WTC11 (cell line): ENCODE measurements around the gene TACC2. TPM values are rescaled to one million over a fixed set of nuclear protein-coding genes. Genes with fewer than 3 reads are reported as not detected.

Experiments used
- ATAC-seq: fragments of 200-7000 bp; cut with Tn5 transposase; 2 replicates; pipeline ENCODE4 v1.10.0; 2021; ENCODE audit warnings: mild to moderate bottlenecking, moderate library complexity
- CTCF ChIA-PET: fragments of 300-600 bp; sonication (Branson Sonifier 250); formaldehyde crosslinking; loops from one replicate; lab custom pipeline; 2021; ENCODE audit warnings: antibody characterized with exemption; lab: Charles Lee
- POLR2A ChIA-PET: fragments of 350-600 bp; sonication (Branson Sonifier 250); formaldehyde crosslinking; loops from one replicate; lab custom pipeline; 2021; ENCODE audit warnings: antibody characterized with exemption; lab: Charles Lee
- DNase-seq: peaks from one replicate; pipeline ENCODE4 v3.0.0; 2021; ENCODE audit warnings: low spot score
- H3K27ac Mint-ChIP-seq: 2 replicates; pipeline ENCODE4 v1.8.0; 2021; ENCODE audit warnings: mixed read lengths
- H3K27me3 Mint-ChIP-seq: 2 replicates; pipeline ENCODE4 v1.8.0; 2021; ENCODE audit warnings: low read depth, mild to moderate bottlenecking, moderate library complexity, mixed read lengths
- H3K36me3 Mint-ChIP-seq: 2 replicates; pipeline ENCODE4 v1.8.0; 2021; ENCODE audit warnings: mixed read lengths
- H3K4me1 Mint-ChIP-seq: 2 replicates; pipeline ENCODE4 v1.8.0; 2022; ENCODE audit warnings: mixed read lengths
- H3K4me3 Mint-ChIP-seq: 2 replicates; pipeline ENCODE4 v1.8.0; 2021; ENCODE audit warnings: mild to moderate bottlenecking, moderate library complexity, mixed read lengths
- H3K9me3 Mint-ChIP-seq: 2 replicates; pipeline ENCODE4 v1.8.0; 2021; ENCODE audit warnings: mixed read lengths
- AR ChIP-seq: fragments of 250-450 bp; sonication (Bioruptor Pico); IDR thresholded peaks from 2 replicates; pipeline ENCODE4 v1.9.0; 2021; ENCODE audit warnings: mild to moderate bottlenecking
- CTCF ChIP-seq: fragments of 200-600 bp; IDR thresholded peaks from 2 replicates; pipeline ENCODE4 v1.8.0; 2022; ENCODE audit warnings: antibody characterized with exemption
- E2F4 ChIP-seq: sonication (generic); formaldehyde crosslinking; IDR thresholded peaks from 2 replicates; pipeline ENCODE4 v1.8.1; 2022; ENCODE audit warnings: low read depth, mild to moderate bottlenecking, moderate library complexity, missing genetic modification reagents, borderline replicate concordance
- E2F5 ChIP-seq: sonication (generic); formaldehyde crosslinking; IDR thresholded peaks from 2 replicates; pipeline ENCODE4 v1.8.1; 2022; ENCODE audit warnings: mild to moderate bottlenecking, moderate library complexity, missing genetic modification reagents
- ETV6 ChIP-seq: sonication (generic); formaldehyde crosslinking; IDR thresholded peaks from 2 replicates; pipeline ENCODE4 v1.8.1; 2022; ENCODE audit warnings: mild to moderate bottlenecking, missing genetic modification reagents
- FOXK1 ChIP-seq: sonication (generic); formaldehyde crosslinking; IDR thresholded peaks from 2 replicates; pipeline ENCODE4 v1.8.0; 2022; ENCODE audit warnings: mild to moderate bottlenecking, moderate library complexity, missing genetic modification reagents
- GTF2I ChIP-seq: fragments of 250-450 bp; sonication (Bioruptor Pico); conservative IDR thresholded peaks from 2 replicates; pipeline ENCODE4 v1.4.0; 2021; ENCODE audit warnings: mild to moderate bottlenecking
- RELA ChIP-seq: sonication (generic); formaldehyde crosslinking; IDR thresholded peaks from 2 replicates; pipeline ENCODE4 v1.8.1; 2022; ENCODE audit warnings: missing genetic modification reagents, mild to moderate bottlenecking, borderline replicate concordance
- SOX15 ChIP-seq: fragments of 250-450 bp; sonication (Bioruptor Pico); IDR thresholded peaks from 2 replicates; pipeline ENCODE4 v1.9.0; 2021; ENCODE audit warnings: mild to moderate bottlenecking
- STAT6 ChIP-seq: sonication (generic); formaldehyde crosslinking; conservative IDR thresholded peaks from 2 replicates; pipeline ENCODE4 v1.8.1; 2023; ENCODE audit warnings: mild to moderate bottlenecking, low read depth, missing genetic modification reagents, moderate library complexity
- USF1 ChIP-seq: sonication (generic); formaldehyde crosslinking; IDR thresholded peaks from 2 replicates; pipeline ENCODE4 v1.8.0; 2022; ENCODE audit warnings: mild to moderate bottlenecking, missing genetic modification reagents
- ZNF121 ChIP-seq: sonication (generic); formaldehyde crosslinking; IDR thresholded peaks from 2 replicates; pipeline ENCODE4 v1.8.0; 2023; ENCODE audit warnings: missing genetic modification reagents
- ZNF232 ChIP-seq: sonication (generic); formaldehyde crosslinking; IDR thresholded peaks from 2 replicates; pipeline ENCODE4 v1.8.0; 2022; ENCODE audit warnings: mild to moderate bottlenecking, missing genetic modification reagents
- ZNF423 ChIP-seq: fragments of 250-450 bp; sonication (Bioruptor Pico); IDR thresholded peaks from 2 replicates; pipeline ENCODE4 v2.1.2; 2022; ENCODE audit warnings: mild to moderate bottlenecking, moderate library complexity
- ZNF512 ChIP-seq: sonication (generic); formaldehyde crosslinking; IDR thresholded peaks from 2 replicates; pipeline ENCODE4 v1.8.1; 2022; ENCODE audit warnings: missing genetic modification reagents, borderline replicate concordance
- total RNA-seq: library from RNA; stranded (reverse); gene quantifications from 3 replicates; pipeline ENCODE4 v1.2.3, GENCODE V29; 2021

The TACC2 gene
- total RNA-seq, 1 experiment from 2014 or later = 28.9 TPM

GRCh38 chr10:122267849-122268737 lies 279.1 kb downstream of the TACC2 start:
- Mint-ChIP-seq H3K27me3 (no peaks in the 10 kb centered on the region; the same call in 1 of the 2 replicates), H3K4me1 (peaks cover 5% of the 10 kb centered on the region)
- TF ChIP-seq E2F4 (CRISPR knock-in tag) (no peak), E2F5 (CRISPR knock-in tag) (no peak), ETV6 (CRISPR knock-in tag) (0 out of 2 replicates have a peak, but pooled peaks have one; percentile 44), AR (no peak), ZNF121 (CRISPR knock-in tag) (no peak), CTCF (peak; percentile 87), ZNF423 (CRISPR knock-in tag) (no peak), USF1 (CRISPR knock-in tag) (no peak), ZNF232 (CRISPR knock-in tag) (no peak), RELA (CRISPR knock-in tag) (no peak)
- TF ChIP-seq, all 79 proteins: peak for 2
- DNase-seq = peak; percentile 80
- Mint-ChIP-seq H3K36me3 (peaks cover 9% of the 10 kb centered on the region), H3K4me3 (no peak overlapping the region), H3K27ac (no peak overlapping the region), H3K9me3 (peaks cover 6% of the 10 kb centered on the region)
- ChIA-PET POLR2A (interaction anchor here (0.6 kb wide), 1 partner anchor 223 kb away, joined by 4 read pairs; no protein-coding TSS in a partner anchor), CTCF (interaction anchor here (0.5 to 5.5 kb wide), 38 partner anchors 9 to 323 kb away, joined by 3 to 66 read pairs (median 4); no protein-coding TSS in a partner anchor)
- peak; percentile 96 for ATAC-seq

GRCh38 chr10:122269059-122269687 lies 280.2 kb downstream of the TACC2 start:
- Mint-ChIP-seq H3K4me1 (peaks cover 4% of the 10 kb centered on the region), H3K9me3 (no peaks in the 10 kb centered on the region), H3K4me3 (no peak overlapping the region), H3K27me3 (no peaks in the 10 kb centered on the region), H3K36me3 (no peaks in the 10 kb centered on the region), H3K27ac (no peak overlapping the region)
- POLR2A ChIA-PET = no interaction called here
- DNase-seq = no peak
- no peak for ATAC-seq
- CTCF ChIA-PET = interaction anchor here (0.8 to 5.5 kb wide), 18 partner anchors 8 to 296 kb away, joined by 3 to 66 read pairs (median 6); no protein-coding TSS in a partner anchor
- TF ChIP-seq GTF2I = no peak
- no peak for TF ChIP-seq SOX15 (CRISPR knock-in tag)
- no peak for TF ChIP-seq ZNF512 (CRISPR knock-in tag)
- TF ChIP-seq FOXK1 (CRISPR knock-in tag) = no peak
- TF ChIP-seq STAT6 (CRISPR knock-in tag) = no peak
